Endothelial cell of umbilical vein (primary cell): Measurements from ENCODE around the gene SMOC2.

Experiments used
- CTCF ChIP-seq, 2 donors: IDR thresholded peaks; 1 replicate in 1 of 2; 2 replicates in 1 of 2; pipeline ENCODE4 v1.5.1; 2011; ENCODE audit warnings: low read length in 2 of 2, mild to moderate bottlenecking in 2 of 2, moderate library complexity in 2 of 2, control low read depth in 1 of 2, inconsistent platforms in 1 of 2, low read depth in 1 of 2; ENCODE audit not compliant: insufficient read depth in 1 of 2; ENCODE audit errors: extremely low read depth in 1 of 2
- EZH2 ChIP-seq: IDR thresholded peaks from 2 replicates; pipeline ENCODE4 v1.6.1; 2012; ENCODE audit warnings: borderline replicate concordance, low read depth, mild to moderate bottlenecking, moderate library complexity, low read length, inconsistent platforms; ENCODE audit not compliant: severe bottlenecking
- JUN ChIP-seq: IDR thresholded peaks from 2 replicates; pipeline ENCODE4 v1.6.1; 2011; ENCODE audit warnings: borderline replicate concordance, low read depth; ENCODE audit not compliant: insufficient read length, insufficient read depth
- POLR2AphosphoS5 ChIP-seq: IDR thresholded peaks from 2 replicates; pipeline ENCODE4 v1.6.1; 2012; ENCODE audit warnings: low read depth, mild to moderate bottlenecking, control low read depth, low read length, moderate library complexity; ENCODE audit not compliant: insufficient read depth

- TF ChIP-seq JUN (no peak), CTCF (IDR thresholded peaks at IDR 0.05; ENCODE audit: extremely low read depth in 1 of 2, insufficient read depth in 1 of 2, low read depth in 1 of 2, low read length in 2 of 2) (no peak), EZH2 (no peak), POLR2AphosphoS5 (no peak)
Observed at GRCh38 chr6:168498161-168498843, 57.3 kb downstream of the SMOC2 start.
